IMR-90 (cell line): ENCODE results near the gene CEACAM7.

Experiments
- POLR2A ChIP-seq: IDR thresholded peaks from 2 replicates; pipeline ENCODE4 v1.6.1; 2012; ENCODE audit warnings: mild to moderate bottlenecking, low read depth, low read length
- TF ChIP-seq, protein P1 (sequence below): conservative IDR thresholded peaks from 2 replicates; pipeline ENCODE4 v1.5.1; 2012; ENCODE audit warnings: mild to moderate bottlenecking, low read depth, low read length, improper control_type of control experiment

GRCh38 chr19:41638641-41639081 is 49.4 kb downstream of the CEACAM7 start:
- TF ChIP-seq, protein P1, sequence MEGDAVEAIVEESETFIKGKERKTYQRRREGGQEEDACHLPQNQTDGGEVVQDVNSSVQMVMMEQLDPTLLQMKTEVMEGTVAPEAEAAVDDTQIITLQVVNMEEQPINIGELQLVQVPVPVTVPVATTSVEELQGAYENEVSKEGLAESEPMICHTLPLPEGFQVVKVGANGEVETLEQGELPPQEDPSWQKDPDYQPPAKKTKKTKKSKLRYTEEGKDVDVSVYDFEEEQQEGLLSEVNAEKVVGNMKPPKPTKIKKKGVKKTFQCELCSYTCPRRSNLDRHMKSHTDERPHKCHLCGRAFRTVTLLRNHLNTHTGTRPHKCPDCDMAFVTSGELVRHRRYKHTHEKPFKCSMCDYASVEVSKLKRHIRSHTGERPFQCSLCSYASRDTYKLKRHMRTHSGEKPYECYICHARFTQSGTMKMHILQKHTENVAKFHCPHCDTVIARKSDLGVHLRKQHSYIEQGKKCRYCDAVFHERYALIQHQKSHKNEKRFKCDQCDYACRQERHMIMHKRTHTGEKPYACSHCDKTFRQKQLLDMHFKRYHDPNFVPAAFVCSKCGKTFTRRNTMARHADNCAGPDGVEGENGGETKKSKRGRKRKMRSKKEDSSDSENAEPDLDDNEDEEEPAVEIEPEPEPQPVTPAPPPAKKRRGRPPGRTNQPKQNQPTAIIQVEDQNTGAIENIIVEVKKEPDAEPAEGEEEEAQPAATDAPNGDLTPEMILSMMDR = no peak
- no peak for TF ChIP-seq POLR2A
